Activated naive CD4-positive, alpha-beta T cell treated with anti-CD3 and anti-CD28 coated beads, Interleukin-2, amount 50 U/mL, for 16 hours (primary cell): ENCODE data around the gene TVP23A.
"Not testable (repeated sequence)": the region's sequence is repeated elsewhere in the genome, so short reads cannot be mapped to it uniquely, and the experiment has no call there.

Experiments used
- DNase-seq: peaks from one replicate; pipeline ENCODE4 v3.0.0-alpha.2; 2020

Gene TVP23A

DNA sequence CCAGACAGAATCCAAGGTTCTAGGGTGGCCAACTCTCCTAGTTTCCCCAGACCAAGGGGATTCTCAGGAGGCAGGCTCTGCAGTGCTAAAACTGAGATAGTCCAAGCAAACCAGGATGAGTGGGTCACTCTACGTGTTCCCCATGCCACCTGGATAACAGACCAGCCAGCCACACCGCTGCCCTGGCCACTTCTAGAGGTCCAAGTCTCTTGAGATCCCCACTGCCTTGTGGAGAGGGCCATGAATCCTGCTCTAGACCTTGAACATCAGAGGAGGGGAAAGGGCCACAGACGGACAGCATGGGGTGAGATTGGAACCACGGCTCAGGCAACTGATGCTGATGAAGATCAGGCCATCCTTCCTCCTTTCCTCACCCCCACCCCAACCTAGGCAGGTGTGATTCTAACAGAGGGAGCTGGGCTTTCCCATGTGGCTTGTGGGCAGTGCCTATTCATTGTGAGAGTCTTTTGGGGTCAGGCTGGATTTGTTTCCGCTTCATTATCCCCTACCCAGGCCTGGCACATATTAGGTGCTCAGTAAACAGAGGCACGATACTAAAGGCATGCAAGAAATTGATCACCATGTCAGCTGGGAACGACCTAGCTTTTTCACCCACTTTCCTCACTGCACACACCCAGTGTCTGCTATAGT is 16.8 kb upstream of the TVP23A start:
- DNase-seq = no peak

DNA sequence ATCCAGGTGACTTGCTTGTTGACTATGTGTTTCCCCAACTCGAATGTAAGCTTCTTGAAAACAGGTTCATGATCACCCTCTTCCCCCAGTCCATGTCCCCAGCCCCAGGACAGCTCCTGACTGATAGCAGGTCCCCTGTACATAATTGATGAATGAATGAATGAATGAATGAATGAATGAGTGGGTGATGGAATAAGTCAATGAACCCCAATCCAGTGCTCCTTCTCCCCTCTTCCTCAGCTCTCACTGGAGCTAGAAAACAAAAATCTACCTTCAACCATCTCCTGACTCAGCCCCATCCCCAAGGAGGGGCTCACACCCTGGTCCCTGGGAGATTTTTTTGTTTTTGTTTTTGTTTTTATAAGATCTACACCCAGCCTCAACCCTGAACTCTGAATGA is 16.2 kb upstream of the TVP23A start:
- no peak for DNase-seq

- DNase-seq = no peak
Measured at GRCh38 chr16:10834130-10834529, 15.5 kb upstream of the TVP23A start.

- no peak for DNase-seq
Measured at GRCh38 chr16:10833271-10833670, 14.7 kb upstream of the TVP23A start.

GRCh38 chr16:10831894-10832886 is 13.6 kb upstream of the TVP23A start:
- DNase-seq = no peak

GRCh38 chr16:10830240-10830639 is 11.6 kb upstream of the TVP23A start:
- DNase-seq = not testable (repeated sequence)

DNA sequence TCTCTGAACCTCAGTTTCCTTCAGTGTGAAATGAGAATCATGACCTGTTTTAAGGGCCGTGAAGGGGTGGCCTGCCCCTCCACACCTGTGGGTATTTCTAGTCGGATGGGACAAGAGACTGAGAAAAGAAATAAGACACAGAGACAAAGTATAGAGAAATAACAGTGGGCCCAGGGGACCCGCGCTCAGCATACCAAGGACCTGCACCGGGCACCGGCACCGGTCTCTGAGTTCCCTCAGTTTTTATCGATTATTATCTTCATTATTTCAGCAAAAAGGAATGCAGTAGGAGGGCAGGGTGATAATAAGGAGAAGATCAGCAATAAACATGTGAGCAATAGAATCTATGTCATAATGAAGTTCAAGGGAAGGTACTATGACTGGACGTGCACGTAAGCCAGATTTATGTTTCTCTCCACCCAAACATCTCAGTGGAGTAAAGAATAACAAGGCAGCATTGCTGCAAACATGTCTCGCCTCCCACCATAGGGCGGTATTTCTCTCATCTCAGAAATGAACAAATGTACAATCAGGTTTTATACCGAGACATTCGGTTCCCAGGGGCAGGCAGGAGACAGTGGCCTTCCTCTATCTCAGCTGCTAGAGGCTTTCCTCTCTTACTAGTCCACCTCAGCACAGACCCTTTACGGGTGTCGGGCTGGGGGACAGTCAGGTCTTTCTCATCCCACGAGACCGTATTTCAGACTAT is 10.9 kb upstream of the TVP23A start:
- DNase-seq = not testable (repeated sequence)

DNA sequence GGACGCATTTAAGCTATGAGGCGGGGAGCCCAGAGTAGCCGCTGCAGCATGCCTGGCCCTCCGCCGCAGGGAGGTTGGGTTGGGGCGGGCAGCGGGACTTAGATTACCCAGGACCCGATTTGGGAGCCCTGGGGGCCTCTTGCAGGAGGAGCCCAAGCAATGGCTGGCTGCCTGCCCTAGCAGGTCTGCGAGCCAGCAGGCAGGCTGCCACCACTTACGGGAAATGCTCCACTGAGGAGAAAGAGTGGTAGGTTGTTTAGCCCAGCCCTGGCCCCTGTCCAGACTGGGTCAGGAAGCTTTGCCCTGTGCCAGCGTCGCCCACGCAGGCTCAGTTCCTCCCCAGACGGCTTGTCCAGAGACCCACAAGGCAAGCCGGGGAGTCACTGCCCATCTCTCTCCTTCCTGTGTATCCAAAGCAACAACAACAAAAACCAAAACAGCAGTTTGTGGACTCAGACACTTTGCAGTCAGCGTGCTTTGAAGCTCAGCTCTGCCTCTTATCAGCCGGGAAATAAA is 10.3 kb upstream of the TVP23A start:
- DNase-seq = no peak

DNA sequence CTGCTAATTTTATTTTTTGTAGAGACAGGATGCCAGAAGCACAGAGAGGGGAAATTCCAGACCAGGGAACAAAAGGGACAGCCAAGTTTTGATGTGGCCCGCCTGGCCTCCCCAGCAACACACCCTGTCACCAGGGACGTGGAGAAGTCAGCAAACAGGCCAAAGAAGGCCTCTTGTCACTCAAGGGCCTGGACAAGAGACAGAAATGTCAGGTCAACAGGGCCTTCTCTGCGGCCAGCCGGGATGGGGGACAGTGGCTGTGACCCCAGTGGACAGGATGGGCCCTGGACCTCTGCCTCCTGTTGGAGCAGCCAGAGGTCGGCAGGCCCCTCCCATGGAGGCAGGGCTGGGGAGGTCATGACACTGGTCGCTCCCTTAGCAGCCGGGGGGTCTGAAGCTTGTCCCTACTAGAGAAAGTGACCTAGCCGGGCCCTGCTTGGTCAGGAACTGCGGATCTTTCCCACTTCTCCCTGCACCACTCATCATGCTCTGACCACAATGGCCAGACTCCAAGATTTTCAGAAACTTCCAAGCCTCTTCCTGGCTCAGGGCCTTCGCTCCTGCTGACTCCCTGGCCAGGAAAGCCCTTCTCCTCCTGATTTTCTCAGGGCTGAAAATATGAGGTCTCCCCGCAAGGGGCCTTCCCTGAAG is 9.2 kb upstream of the TVP23A start:
- no peak for DNase-seq

DNA sequence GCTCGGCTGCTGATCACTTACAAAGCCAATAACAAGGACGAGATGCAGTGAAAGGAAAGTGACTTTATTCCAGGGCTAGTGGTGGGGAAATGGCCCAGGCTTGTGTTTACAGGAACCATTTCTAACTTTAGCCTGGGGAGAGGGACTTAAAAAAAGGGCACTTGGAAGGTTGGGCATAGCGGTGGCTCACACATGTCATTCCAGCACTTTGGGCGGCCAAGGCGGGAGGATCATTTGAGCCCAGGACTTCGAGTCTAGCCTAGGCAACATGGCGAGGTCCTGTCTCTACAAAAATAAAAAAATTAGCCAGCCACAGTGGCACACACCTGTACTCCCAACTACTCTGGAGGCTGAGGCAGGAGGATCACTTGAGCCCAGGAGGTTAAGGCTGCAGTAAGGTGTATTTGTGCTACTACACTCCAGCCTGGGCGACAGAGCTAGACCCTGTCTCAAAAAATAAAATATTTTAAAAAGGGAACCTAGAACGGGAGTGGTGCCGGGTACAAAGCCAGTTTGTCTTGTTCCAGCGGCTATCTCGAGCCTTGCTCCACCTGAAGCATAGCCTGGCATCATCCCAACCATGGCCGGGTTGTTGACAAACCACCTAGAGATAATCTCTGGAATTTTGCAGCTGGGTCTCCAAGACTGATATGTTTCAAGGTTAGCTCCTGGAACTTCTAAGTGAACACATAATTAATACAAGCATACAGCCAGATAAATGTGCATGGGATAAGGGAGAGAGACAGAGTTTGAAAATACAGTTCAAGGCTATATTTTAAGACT is 5.7 kb upstream of the TVP23A start:
- DNase-seq = no peak

DNA sequence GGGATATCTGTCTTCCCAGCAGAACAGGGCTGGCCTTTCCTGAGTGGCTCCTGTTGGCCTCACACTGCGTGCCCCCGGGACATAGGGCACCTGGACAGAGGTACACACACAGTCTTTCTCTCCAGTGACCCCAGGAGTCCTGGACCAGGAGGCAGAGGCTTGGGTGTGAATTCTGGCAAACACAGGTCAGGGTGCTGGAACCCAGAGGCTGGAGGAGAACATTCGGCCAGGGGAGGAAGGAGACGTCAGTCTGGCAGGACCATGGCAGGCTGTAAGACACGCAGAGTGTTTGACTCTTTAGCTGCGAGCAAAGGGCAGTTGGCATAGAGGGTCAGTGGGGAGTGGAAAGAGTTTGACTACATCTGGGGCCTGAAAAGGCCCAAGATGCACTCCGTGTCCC is 4.1 kb upstream of the TVP23A start:
- no peak for DNase-seq

DNA sequence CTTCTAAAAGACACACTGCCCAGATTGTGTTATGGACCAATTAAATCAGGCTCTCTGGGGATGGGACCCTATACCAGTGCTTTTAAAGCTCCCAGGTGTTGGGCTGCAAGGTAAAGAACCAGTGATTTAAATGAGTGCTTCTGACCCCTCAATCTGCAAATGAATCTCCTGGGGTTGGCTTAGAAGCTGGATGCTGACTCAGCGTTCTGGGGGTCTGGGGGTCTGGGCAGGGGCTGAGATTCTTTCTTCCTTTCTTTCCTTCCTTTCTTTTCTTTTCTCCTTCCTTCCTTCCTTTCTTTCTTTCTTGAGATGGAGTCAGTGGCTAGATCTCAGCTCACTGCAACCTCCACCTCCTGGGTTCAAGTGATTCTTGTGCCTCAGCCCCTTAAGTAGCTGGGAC is 2.0 kb upstream of the TVP23A start:
- DNase-seq = no peak

GRCh38 chr16:10817514-10817913 is 1.1 kb downstream of the TVP23A start:
- no peak for DNase-seq

- DNase-seq = no peak
Measured at GRCh38 chr16:10813099-10813455, 5.5 kb downstream of the TVP23A start.

GRCh38 chr16:10812312-10813098 is 6.1 kb downstream of the TVP23A start:
- DNase-seq = no peak

DNA sequence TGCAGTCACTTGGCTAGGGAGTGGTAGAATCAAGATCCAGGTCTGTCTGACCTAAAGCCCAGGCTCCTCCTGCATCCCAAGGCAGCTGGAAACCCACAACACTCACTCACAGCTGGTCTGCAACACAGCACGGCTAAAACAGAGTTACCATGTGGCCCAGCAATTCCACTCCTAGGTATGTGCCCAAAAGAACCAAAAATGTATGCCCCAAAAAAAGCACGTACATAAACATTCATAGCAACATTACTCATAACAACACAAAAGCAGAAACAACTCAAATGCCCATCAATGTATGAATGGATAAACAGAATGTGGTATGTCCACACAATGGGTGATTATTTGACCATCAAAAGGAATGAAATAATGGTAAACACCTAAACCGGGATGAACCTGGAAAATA is 8.9 kb downstream of the TVP23A start:
- DNase-seq = no peak

- DNase-seq = no peak
Measured at GRCh38 chr16:10808850-10809249, 9.7 kb downstream of the TVP23A start.

- no peak for DNase-seq
Measured at GRCh38 chr16:10808218-10808617, 10.4 kb downstream of the TVP23A start.

GRCh38 chr16:10806698-10807097 is 11.9 kb downstream of the TVP23A start:
- DNase-seq = no peak

DNA sequence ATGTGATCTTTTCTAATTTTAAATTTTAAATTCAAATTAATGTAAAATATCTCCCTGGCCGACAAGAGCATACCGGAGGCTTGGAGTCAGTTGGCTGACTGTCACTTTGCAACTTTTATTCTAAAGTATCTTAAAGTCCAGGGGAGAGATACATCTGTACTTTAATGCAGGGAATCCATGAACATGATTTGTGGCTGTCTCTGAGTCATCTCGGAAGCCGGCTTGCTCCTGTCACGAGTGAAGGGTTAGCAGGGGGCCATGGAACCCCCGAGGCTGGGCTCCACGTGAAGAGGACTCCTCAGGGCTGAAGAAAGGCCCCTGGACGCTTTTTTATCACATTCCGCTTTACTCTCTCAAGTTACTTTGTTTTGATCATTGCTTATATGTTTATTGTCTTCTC is 13.3 kb downstream of the TVP23A start:
- no peak for DNase-seq

GRCh38 chr16:10799736-10800135 is 18.9 kb downstream of the TVP23A start:
- DNase-seq = no peak
